Neural progenitor cell (in vitro differentiated cells): ENCODE results near the gene PLD2. TPM values are rescaled to one million over a fixed set of nuclear protein-coding genes. Genes with fewer than 3 reads are reported as not detected.

ENCODE experiments used
- DNase-seq: peaks from one replicate; pipeline ENCODE4 v3.0.0-alpha.2; 2016; ENCODE audit warnings: low spot score
- H2AFZ ChIP-seq: fragments of 200-600 bp; sonication (generic); replicated peaks from 2 replicates; pipeline ENCODE4 v1.6.1; 2016; ENCODE audit warnings: antibody characterized with exemption
- H3F3A ChIP-seq: fragments of 200-600 bp; sonication (generic); 2 replicates; pipeline ENCODE4 v1.6.1; 2016; ENCODE audit warnings: antibody characterized with exemption, low read depth
- H3K27ac ChIP-seq: fragments of 200-600 bp; sonication (generic); 2 replicates; pipeline ENCODE4 v1.5.1; 2016; ENCODE audit warnings: mild to moderate bottlenecking
- H3K27me3 ChIP-seq: fragments of 200-600 bp; sonication (generic); 2 replicates; pipeline ENCODE4 v1.6.1; 2016; ENCODE audit warnings: mild to moderate bottlenecking, moderate library complexity
- H3K36me3 ChIP-seq: fragments of 200-600 bp; sonication (generic); 2 replicates; pipeline ENCODE4 v1.5.1; 2016
- H3K4me1 ChIP-seq: fragments of 200-600 bp; sonication (generic); 2 replicates; pipeline ENCODE4 v1.6.1; 2016; ENCODE audit warnings: mixed run types
- H3K4me2 ChIP-seq: fragments of 200-600 bp; sonication (generic); 2 replicates; pipeline ENCODE4 v1.6.1; 2016
- H3K4me3 ChIP-seq: fragments of 200-600 bp; sonication (generic); 2 replicates; pipeline ENCODE4 v1.5.1; 2016
- H3K79me2 ChIP-seq: fragments of 200-600 bp; sonication (generic); 2 replicates; pipeline ENCODE4 v1.6.1; 2016; ENCODE audit warnings: low read depth
- H3K9ac ChIP-seq: fragments of 200-600 bp; sonication (generic); 2 replicates; pipeline ENCODE4 v1.6.1; 2016
- H3K9me3 ChIP-seq: fragments of 200-600 bp; sonication (generic); 2 replicates; pipeline ENCODE4 v1.5.1; 2016; ENCODE audit warnings: low read depth
- H4K20me1 ChIP-seq: fragments of 200-600 bp; sonication (generic); 2 replicates; pipeline ENCODE4 v1.6.1; 2016; ENCODE audit warnings: low read depth
- H3K27ac Mint-ChIP-seq: 3 replicates; pipeline ENCODE4 v1.8.0; 2021; ENCODE audit warnings: mixed read lengths
- H3K27me3 Mint-ChIP-seq: 2 replicates; pipeline ENCODE4 v1.8.0; 2022; ENCODE audit warnings: low read depth, mild to moderate bottlenecking, inconsistent platforms, moderate library complexity, mixed read lengths; ENCODE audit not compliant: insufficient read depth
- H3K36me3 Mint-ChIP-seq: 3 replicates; pipeline ENCODE4 v1.8.0; 2021; ENCODE audit warnings: mixed read lengths
- H3K4me1 Mint-ChIP-seq: 3 replicates; pipeline ENCODE4 v1.8.0; 2021; ENCODE audit warnings: mixed read lengths
- H3K4me3 Mint-ChIP-seq: 3 replicates; pipeline ENCODE4 v1.8.0; 2021; ENCODE audit warnings: mild to moderate bottlenecking, moderate library complexity, mixed read lengths
- H3K9me3 Mint-ChIP-seq: 3 replicates; pipeline ENCODE4 v1.8.0; 2020; ENCODE audit warnings: mixed read lengths
- EZH2 ChIP-seq: fragments of 200-600 bp; sonication (generic); IDR thresholded peaks from 2 replicates; pipeline ENCODE4 v1.6.1; 2017; ENCODE audit warnings: antibody characterized with exemption, mild to moderate bottlenecking, moderate library complexity
- EZH2phosphoT487 ChIP-seq: fragments of 200-600 bp; sonication (generic); IDR thresholded peaks from 2 replicates; pipeline ENCODE4 v1.6.1; 2017; ENCODE audit warnings: antibody characterized with exemption
- total RNA-seq: library from RNA; depleted of rRNA; stranded (reverse); fragments of >200 nt; gene quantifications from 2 replicates; pipeline ENCODE4 v1.2.3, GENCODE V29; 2015; ENCODE audit warnings: low replicate concordance
- TF ChIP-seq, protein P1 (sequence below): fragments of 200-600 bp; sonication (generic); IDR thresholded peaks from 2 replicates; pipeline ENCODE4 v1.5.1; 2017; ENCODE audit warnings: antibody characterized with exemption, mild to moderate bottlenecking

The PLD2 gene
- total RNA-seq, 1 donor from 2014 or later = 23.8 TPM

DNA sequence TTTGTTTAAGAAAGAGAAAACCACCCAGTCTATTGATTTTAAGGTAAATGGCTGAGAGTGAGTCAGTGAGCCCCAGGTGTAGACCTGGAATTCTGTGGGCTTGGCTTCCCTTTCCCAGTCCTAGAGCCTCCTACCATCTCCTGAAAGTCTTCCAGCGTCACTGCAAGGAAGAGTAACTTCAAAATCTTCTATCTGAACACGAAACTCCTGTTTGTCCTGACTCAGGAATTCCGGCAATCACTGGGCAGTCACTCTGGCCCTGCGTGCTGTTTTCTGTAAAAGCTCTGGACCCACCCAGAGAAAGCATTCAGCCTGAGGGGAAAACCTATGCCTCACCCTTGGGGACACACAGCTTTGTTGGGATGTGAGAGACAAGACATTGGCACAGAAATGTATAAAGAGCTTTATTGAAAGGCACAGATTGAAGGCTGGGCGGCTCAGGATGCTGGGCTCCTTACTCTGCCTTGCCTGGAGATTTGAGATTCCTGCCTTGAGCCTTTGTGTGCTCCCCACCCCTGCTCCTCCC, 42.1 kb downstream of the PLD2 start:
- no peak overlapping the region for H2AFZ ChIP-seq
- no peak overlapping the region for H3K27ac ChIP-seq
- Mint-ChIP-seq H3K36me3 (peaks cover 5% of the 10 kb centered on the region), H3K4me3 (no peak overlapping the region), H3K4me1 (peaks cover 11% of the 10 kb centered on the region), H3K27me3 (peaks cover 2% of the 10 kb centered on the region), H3K9me3 (no peaks in the 10 kb centered on the region), H3K27ac (no peak overlapping the region)
- no peak overlapping the region for H3K4me2 ChIP-seq
- no peak for TF ChIP-seq EZH2phosphoT487
- TF ChIP-seq, protein P1, sequence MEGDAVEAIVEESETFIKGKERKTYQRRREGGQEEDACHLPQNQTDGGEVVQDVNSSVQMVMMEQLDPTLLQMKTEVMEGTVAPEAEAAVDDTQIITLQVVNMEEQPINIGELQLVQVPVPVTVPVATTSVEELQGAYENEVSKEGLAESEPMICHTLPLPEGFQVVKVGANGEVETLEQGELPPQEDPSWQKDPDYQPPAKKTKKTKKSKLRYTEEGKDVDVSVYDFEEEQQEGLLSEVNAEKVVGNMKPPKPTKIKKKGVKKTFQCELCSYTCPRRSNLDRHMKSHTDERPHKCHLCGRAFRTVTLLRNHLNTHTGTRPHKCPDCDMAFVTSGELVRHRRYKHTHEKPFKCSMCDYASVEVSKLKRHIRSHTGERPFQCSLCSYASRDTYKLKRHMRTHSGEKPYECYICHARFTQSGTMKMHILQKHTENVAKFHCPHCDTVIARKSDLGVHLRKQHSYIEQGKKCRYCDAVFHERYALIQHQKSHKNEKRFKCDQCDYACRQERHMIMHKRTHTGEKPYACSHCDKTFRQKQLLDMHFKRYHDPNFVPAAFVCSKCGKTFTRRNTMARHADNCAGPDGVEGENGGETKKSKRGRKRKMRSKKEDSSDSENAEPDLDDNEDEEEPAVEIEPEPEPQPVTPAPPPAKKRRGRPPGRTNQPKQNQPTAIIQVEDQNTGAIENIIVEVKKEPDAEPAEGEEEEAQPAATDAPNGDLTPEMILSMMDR = no peak
- TF ChIP-seq EZH2 = no peak
- no peaks in the 10 kb centered on the region for H3K27me3 ChIP-seq
- no peaks in the 10 kb centered on the region for H3K36me3 ChIP-seq
- H3K79me2 ChIP-seq = peaks cover 13% of the 10 kb centered on the region
- peaks cover 16% of the 10 kb centered on the region for H3K4me1 ChIP-seq
- no peak overlapping the region for H3K9ac ChIP-seq
- H3K9me3 ChIP-seq = no peaks in the 10 kb centered on the region
- H3K4me3 ChIP-seq = no peak overlapping the region
- H4K20me1 ChIP-seq = peaks cover 5% of the 10 kb centered on the region
- DNase-seq = peak; percentile 16
- peaks cover 10% of the 10 kb centered on the region for H3F3A ChIP-seq

DNA sequence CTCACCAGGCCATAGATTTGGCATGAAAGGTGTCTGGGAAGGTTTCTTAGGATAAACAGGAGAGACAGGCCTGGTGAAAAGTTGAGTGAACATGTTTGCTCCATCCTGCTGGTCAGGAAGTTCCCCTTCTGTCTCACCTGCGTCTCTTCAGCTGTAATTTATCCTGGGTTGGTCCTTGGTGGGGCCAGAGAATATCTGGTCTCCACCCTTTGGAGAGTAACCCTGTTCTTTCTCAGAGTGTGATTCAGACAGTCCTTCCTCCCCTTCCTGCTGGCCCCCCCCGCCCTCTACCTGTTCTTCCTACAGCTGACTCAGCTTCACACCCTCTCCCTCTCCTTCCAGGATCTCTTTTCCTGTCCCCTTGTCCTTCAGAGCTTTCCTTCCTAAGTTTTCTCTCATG, 43.3 kb downstream of the PLD2 start:
- no peak overlapping the region for H2AFZ ChIP-seq
- H3K9me3 ChIP-seq = no peaks in the 10 kb centered on the region
- peaks cover 2% of the 10 kb centered on the region for H3K27me3 Mint-ChIP-seq
- H3K79me2 ChIP-seq = peaks cover 7% of the 10 kb centered on the region
- peaks cover 15% of the 10 kb centered on the region for H3K4me1 Mint-ChIP-seq
- H3K4me1 ChIP-seq = peaks cover 21% of the 10 kb centered on the region
- no peaks in the 10 kb centered on the region for H3K9me3 Mint-ChIP-seq
- H3K4me2 ChIP-seq = no peak overlapping the region
- peaks cover 5% of the 10 kb centered on the region for H4K20me1 ChIP-seq
- no peak overlapping the region for H3K4me3 Mint-ChIP-seq
- H3K4me3 ChIP-seq = no peak overlapping the region
- H3K36me3 ChIP-seq = no peaks in the 10 kb centered on the region
- no peak for DNase-seq
- no peak overlapping the region for H3K9ac ChIP-seq
- H3K27me3 ChIP-seq = no peaks in the 10 kb centered on the region
- H3K36me3 Mint-ChIP-seq = peaks cover 9% of the 10 kb centered on the region
- H3K27ac ChIP-seq = no peak overlapping the region
- TF ChIP-seq, protein P1 = no peak
- TF ChIP-seq EZH2phosphoT487 (no peak), EZH2 (no peak)
- no peak overlapping the region for H3K27ac Mint-ChIP-seq
- H3F3A ChIP-seq = peaks cover 10% of the 10 kb centered on the region

DNA sequence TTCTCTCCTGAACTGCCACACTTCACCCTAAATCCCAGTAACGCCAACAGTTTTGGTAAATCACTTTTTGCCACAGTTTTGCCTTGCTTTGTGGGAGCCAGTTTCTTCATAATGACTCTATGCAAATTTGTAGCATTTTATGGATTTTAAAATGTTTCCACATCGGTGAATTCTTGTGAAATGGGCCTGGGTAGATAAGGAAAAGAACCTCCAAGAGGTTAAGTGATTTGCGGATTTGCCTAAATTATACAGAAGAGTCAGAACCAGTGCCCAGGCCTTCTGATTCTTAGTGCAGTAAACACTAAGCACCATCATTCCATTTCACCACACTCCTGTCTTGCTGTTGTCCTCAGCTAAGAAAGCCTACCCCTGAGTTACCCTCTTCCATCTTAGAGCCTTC, 44.1 kb downstream of the PLD2 start:
- Histone ChIP-seq H3K9ac (no peak overlapping the region), H3F3A (peaks cover 10% of the 10 kb centered on the region), H3K4me2 (no peak overlapping the region), H3K27ac (peak overlapping the region; percentile 48), H3K9me3 (no peaks in the 10 kb centered on the region), H4K20me1 (peaks cover 5% of the 10 kb centered on the region), H3K4me3 (no peak overlapping the region), H3K4me1 (peaks cover 21% of the 10 kb centered on the region), H2AFZ (no peak overlapping the region), H3K79me2 (peaks cover 8% of the 10 kb centered on the region), H3K27me3 (no peaks in the 10 kb centered on the region), H3K36me3 (no peaks in the 10 kb centered on the region)
- Mint-ChIP-seq H3K9me3 (no peaks in the 10 kb centered on the region), H3K4me3 (no peak overlapping the region), H3K27ac (peak overlapping the region; percentile 27), H3K4me1 (peaks cover 17% of the 10 kb centered on the region), H3K36me3 (peaks cover 10% of the 10 kb centered on the region), H3K27me3 (peaks cover 2% of the 10 kb centered on the region)
- TF ChIP-seq EZH2phosphoT487 = no peak
- TF ChIP-seq EZH2 = no peak
- TF ChIP-seq, protein P1 = no peak
- no peak for DNase-seq
